Right ventricle myocardium inferior (tissue), 1 donor: ENCODE data around the gene TXNL4A. TPM values are rescaled to one million over a fixed set of nuclear protein-coding genes. Genes with fewer than 3 reads are reported as not detected.
A peak's percentile ranks its signal among the peaks of the same experiment; 100 is the strongest.
"Not testable (repeated sequence)": the region's sequence is repeated elsewhere in the genome, so short reads cannot be mapped to it uniquely, and the experiment has no call there.

ENCODE experiments used
- ATAC-seq: fragments of 200-7000 bp; cut with Tn5 transposase; one replicate; pipeline ENCODE4 v1.9.1; 2020; ENCODE audit warnings: mild to moderate bottlenecking, moderate library complexity
- DNase-seq: peaks from one replicate; pipeline ENCODE4 v3.0.0; 2021; ENCODE audit errors: missing footprints
- intact Hi-C: fragments of 100-400 bp; cut with DNase I; formaldehyde crosslinking; loops from one replicate; pipeline ENCODE4 v1.11.0; 2022
- long read RNA-seq: library from polyadenylated mRNA; unstranded; transcript quantifications from one replicate; pipeline ENCODE4 v2.0.0, GENCODE V29; 2021
- total RNA-seq: library from RNA; stranded (reverse); fragmentation: NEBNext Ultra II Directional; extraction: Animal tissue kit (Norgen Biotek cat#: 25700); gene quantifications from one replicate; pipeline ENCODE4 v1.2.1, GENCODE V29; 2021
- donor health status: DM: no; HTN: yes; CAD: no; lungs with severe emphysema.

TXNL4A gene
- 90.8 TPM for total RNA-seq
- long read RNA-seq, transcript TXNL4A-201 (3 exons, 3,504 nt): major isoform, 23 of 32 reads
- long read RNA-seq, partial matches to known transcripts: 0 of 32 reads
- long read RNA-seq, other reads (novel, unspliced or antisense): 4 of 32 reads

GRCh38 chr18:79988451-79989194 lies at the start of gene TXNL4A:
TSS of gene TXNL4A (minus strand) at chr18:79988563. CDS start at chr18:79988392, 171 bp downstream.
- DNase-seq: peak; percentile 95
- ATAC-seq: peak; percentile 99
- intact Hi-C loops: loop anchor here (1.0 to 5.0 kb wide), 4 partner anchors 36 to 309 kb away; partner anchors contain the start of genes ADNP2, CTDP1, RBFA and SLC66A2

GRCh38 chr18:80037300-80037699 lies 48.9 kb upstream of the TXNL4A start:
- intact Hi-C loops: loop anchor here (5.0 kb wide), 1 partner anchor 70 kb away; the partner anchor contains the start of gene ADNP2
- no peak for ATAC-seq
- DNase-seq: peak; percentile 42

DNA sequence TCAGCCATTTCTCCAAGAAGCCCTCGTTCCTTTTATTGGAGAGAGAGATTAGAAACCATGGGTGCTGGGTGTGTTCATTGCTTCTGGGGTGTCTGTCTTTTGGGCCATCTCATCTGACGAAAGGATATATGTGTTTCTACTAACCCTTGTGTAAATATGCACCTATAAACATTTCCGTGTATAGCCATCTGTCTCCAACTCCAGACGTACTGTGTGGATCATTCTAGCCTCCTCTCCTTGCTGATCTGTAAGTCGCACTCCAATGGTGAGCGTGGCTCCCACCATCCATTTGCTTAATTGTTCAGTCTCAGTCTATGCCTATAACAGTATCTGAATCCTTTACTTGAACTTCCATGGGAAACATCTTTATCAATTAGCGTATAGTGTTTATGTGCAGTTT lies 47.6 kb upstream of the TXNL4A start:
- intact Hi-C loops: loop anchor here (2.0 to 5.0 kb wide), 2 partner anchors 47 to 71 kb away; partner anchors contain the start of genes ADNP2 and TXNL4A
- DNase-seq (no peak), ATAC-seq (no peak)

DNA sequence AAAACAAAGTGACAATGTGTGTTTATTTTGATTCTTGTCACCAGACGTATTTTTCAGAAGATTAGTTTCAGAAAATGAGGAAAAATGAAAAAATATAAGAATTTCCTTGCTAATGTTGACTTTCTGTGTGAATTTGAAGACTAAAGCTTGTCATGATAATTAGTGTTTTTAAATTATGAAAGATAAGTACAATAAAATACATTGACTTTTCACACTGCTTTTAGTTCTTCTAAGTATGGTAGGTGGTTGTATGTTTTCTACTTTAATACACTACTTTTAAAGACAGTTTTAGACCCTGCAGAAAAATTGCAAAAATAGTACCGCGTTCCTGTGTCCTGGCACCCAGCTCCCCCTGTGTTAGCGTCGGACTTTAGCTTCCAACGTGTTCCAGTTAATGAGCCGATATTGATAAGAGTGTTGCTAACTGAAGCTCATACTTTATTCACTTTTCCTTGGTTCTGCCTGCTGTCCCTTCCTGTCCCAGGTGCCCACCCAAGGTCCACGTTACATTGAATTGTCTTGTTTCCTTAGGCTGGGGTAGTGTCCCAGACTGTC lies 46.6 kb upstream of the TXNL4A start:
- DNase-seq (no peak), ATAC-seq (no peak)
- intact Hi-C loops: loop anchor here (2.0 to 5.0 kb wide), 3 partner anchors 46 to 358 kb away; partner anchors contain the start of genes ADNP2, CTDP1 and TXNL4A

DNA sequence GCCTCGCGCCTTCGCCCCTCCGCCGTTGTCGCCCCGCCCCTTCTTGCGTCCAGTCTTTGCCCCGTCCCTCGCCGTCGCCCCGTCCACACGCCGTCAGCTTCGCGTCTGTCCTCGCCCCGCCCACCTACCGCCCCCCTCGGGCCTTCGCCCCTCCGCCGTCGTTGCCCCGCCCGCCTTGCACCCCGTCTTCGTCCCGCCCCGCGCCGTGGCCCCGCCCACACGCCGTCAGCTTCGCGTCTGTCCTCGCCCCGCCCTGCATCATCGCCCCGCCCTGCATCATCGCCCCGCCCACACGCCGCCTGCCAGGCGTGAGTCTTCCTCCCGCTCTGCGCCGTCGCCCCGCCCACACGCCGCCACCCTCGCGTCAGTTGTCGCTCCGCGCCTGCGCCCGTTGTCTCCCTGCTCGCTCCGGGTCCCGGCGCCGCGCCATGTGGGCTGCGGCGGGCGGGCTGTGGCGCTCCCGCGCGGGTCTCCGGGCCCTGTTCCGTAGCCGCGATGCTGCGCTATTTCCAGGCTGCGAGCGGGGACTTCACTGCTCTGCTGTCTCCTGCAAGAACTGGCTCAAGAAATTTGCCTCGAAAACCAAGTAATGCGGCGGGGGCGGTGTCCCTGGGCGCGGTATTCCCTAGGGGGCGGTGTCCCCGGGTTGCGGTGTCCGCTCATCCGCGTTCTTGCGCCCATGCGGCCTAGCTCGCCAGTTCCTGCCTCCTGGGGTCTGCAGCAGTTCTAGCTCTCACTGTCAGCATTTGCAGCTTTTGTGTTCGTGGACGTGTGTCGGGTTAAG lies 45.9 kb upstream of the TXNL4A start, which contains the start of gene RBFA:
Gene RBFA, plus strand, starts transcription at position 367 of the 784 bp plus-strand sequence. Its CDS starts 62 bp downstream, at position 429.
- DNase-seq (peak; percentile 100), ATAC-seq (peak; percentile 97)
- intact Hi-C loops: loop anchor here (2.0 to 5.0 kb wide), 2 partner anchors 45 to 357 kb away; partner anchors contain the start of genes CTDP1 and TXNL4A

- ATAC-seq: peak; percentile 68
- DNase-seq: peak; percentile 94
- intact Hi-C loops: loop anchor here (2.0 to 5.0 kb wide), 2 partner anchors 45 to 356 kb away; partner anchors contain the start of genes CTDP1 and TXNL4A
Measured at GRCh38 chr18:80033181-80034067, 45.1 kb upstream of the TXNL4A start.

- intact Hi-C loops: loop anchor here (5.0 kb wide), 1 partner anchor 352 kb away; the partner anchor contains the start of gene CTDP1
- ATAC-seq: no peak
- no peak for DNase-seq
Measured at GRCh38 chr18:80029690-80030089, 41.3 kb upstream of the TXNL4A start.

GRCh38 chr18:80027719-80028118 lies 39.4 kb upstream of the TXNL4A start:
- intact Hi-C loops: not testable (repeated sequence)

DNA sequence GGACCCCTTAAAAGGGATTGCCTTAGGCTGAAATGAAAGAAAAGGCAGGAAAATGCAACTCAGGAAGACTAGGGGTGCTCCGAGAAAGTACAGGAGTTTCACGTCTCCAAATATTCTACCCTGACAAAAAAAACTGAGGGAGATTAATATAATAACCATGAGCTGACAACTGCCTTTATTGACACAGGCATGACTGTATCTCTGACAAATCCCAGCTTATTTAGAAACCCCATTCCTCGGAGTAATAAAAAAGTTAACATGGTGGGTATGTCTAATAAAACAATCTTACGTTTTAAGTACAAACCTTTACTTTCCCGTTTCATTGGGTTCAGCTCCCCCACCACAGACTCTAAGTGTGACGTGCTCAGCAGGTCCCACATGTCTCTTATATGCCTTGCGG lies 38.0 kb upstream of the TXNL4A start:
- intact Hi-C loops: no loop called here
- DNase-seq: no peak
- no peak for ATAC-seq

More at GRCh38 chr18:80027719-80028118, 39.4 kb upstream of the TXNL4A start:
- ATAC-seq, DNase-seq: not testable (repeated sequence)

GRCh38 chr18:80023173-80023572 lies 34.8 kb upstream of the TXNL4A start:
- DNase-seq (no peak), ATAC-seq (no peak)
- intact Hi-C loops: no loop called here

DNA sequence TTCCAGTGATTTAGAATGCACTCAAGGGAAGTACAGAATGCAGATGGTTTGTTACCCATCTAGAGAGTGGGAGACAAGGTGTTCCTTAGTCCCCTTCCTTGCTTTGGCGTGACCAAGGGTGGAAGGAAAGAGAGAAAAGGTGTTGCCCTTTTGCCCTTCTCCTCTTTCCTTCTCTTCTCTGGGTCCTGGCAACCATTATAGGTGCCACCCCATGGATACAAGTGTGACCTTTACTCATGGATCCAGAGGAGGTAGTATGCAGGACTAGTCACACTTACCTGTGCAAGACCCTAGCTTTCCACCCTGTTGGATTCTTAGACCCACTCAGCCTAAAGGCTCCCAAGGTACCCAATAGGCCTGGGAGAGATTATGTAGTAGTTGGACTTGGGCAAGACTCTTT lies 34.2 kb upstream of the TXNL4A start:
- intact Hi-C loops: no loop called here
- no peak for DNase-seq

DNA sequence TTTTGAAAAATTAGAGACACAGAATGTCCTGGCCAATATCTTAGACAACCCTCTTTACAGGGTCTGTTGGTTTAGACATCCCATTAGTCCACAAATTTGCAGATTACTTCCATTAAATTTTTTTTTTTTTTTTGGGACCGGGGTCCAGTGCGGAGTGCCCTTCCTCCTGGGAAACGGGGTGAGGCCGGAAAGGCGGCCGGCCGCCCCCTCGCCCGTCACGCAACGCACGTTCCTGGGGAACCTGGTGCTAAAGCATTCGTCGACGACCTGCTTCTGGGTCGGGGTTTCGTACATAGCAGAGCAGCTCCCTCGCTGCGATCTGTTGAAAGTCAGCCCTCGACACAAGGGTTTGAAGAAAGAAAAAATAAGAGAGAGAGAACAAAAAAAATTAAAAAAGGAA lies 24.4 kb upstream of the TXNL4A start:
- intact Hi-C loops: no loop called here
- DNase-seq: no peak
- no peak for ATAC-seq

More for the DNA sequence above, 34.2 kb upstream of the TXNL4A start:
- ATAC-seq: no peak

DNA sequence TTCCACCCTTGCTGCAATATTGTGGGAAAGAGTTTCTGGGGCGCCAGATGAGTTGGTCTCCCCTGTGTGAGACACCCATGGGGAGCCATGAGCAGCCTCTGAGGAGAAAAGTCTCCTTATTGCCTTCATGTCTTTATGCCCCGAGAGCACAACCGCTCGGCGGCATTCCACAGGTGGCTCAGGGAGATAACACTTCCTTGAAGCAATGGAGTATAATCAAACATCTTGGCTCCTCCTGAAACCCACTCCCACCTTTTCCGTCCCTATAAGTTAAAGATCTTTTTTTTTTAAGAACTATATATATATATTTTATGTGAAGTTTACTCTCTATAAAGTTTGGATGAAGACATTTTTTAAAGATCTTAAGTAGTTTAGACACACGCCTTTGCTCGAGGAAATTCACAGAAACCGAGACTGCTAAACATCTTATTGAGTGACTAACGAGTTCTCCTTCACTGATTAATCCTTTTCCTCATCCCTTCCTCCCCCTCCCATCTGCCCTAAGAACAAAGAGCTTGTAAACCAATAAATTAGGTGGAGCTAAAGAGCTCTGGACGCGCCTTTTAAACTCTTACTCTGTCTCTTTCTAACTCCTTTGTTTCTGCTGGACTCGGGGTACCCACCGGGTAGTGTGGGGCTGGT lies 23.3 kb upstream of the TXNL4A start:
- intact Hi-C loops, DNase-seq: not testable (repeated sequence)

GRCh38 chr18:80010551-80010906 lies 22.2 kb upstream of the TXNL4A start:
- DNase-seq: no peak
- peak; percentile 35 for ATAC-seq
- intact Hi-C loops: no loop called here

More for the DNA sequence above, 23.3 kb upstream of the TXNL4A start:
- ATAC-seq: not testable (repeated sequence)

- DNase-seq (peak; percentile 75), ATAC-seq (peak; percentile 96)
- intact Hi-C loops: no loop called here
Measured at GRCh38 chr18:80009661-80010550, 21.5 kb upstream of the TXNL4A start.

- ATAC-seq (no peak), DNase-seq (no peak)
- intact Hi-C loops: no loop called here
Measured at GRCh38 chr18:80006724-80007123, 18.4 kb upstream of the TXNL4A start.
